HEK293 (cell line): ENCODE data around the gene MBLAC1.

Source experiments
- GLIS1 ChIP-seq: fragments of 450-650 bp; formaldehyde crosslinking; IDR thresholded peaks from 2 replicates; pipeline ENCODE4 v1.5.1; 2016; ENCODE audit warnings: missing biosample characterization, missing genetic modification characterization
- HOXA7 ChIP-seq: sonication (generic); formaldehyde crosslinking; IDR thresholded peaks from 2 replicates; pipeline ENCODE4 v1.8.1; 2022; ENCODE audit warnings: missing genetic modification reagents, borderline replicate concordance
- SP7 ChIP-seq: fragments of 450-650 bp; formaldehyde crosslinking; IDR thresholded peaks from 2 replicates; pipeline ENCODE4 v1.5.1; 2016; ENCODE audit warnings: missing biosample characterization, missing genetic modification characterization
- ZBTB10 ChIP-seq: fragments of 450-650 bp; formaldehyde crosslinking; IDR thresholded peaks from 2 replicates; pipeline ENCODE4 v1.5.1; 2016; ENCODE audit warnings: missing biosample characterization, missing genetic modification characterization
- ZBTB20 ChIP-seq: fragments of 450-650 bp; formaldehyde crosslinking; IDR thresholded peaks from 2 replicates; pipeline ENCODE4 v1.5.1; 2016; ENCODE audit warnings: missing biosample characterization, missing genetic modification characterization
- ZBTB26 ChIP-seq: fragments of 450-650 bp; formaldehyde crosslinking; optimal IDR thresholded peaks from 2 replicates; pipeline ENCODE3; 2016; ENCODE audit warnings: missing biosample characterization, mild to moderate bottlenecking, missing genetic modification characterization
- ZFP3 ChIP-seq: fragments of 450-650 bp; formaldehyde crosslinking; IDR thresholded peaks from 2 replicates; pipeline ENCODE4 v1.5.1; 2016; ENCODE audit warnings: low read depth, missing biosample characterization, missing genetic modification characterization
- ZFP37 ChIP-seq: fragments of 450-650 bp; formaldehyde crosslinking; IDR thresholded peaks from 2 replicates; pipeline ENCODE4 v1.5.1; 2016; ENCODE audit warnings: missing biosample characterization, missing genetic modification characterization
- ZNF112 ChIP-seq: fragments of 450-650 bp; formaldehyde crosslinking; IDR thresholded peaks from 2 replicates; pipeline ENCODE4 v1.5.0; 2017; ENCODE audit warnings: missing biosample characterization, missing genetic modification characterization
- ZNF133 ChIP-seq: fragments of 450-650 bp; formaldehyde crosslinking; IDR thresholded peaks from 2 replicates; pipeline ENCODE4 v1.5.1; 2016; ENCODE audit warnings: missing biosample characterization, missing genetic modification characterization
- ZNF157 ChIP-seq: fragments of 450-650 bp; formaldehyde crosslinking; IDR thresholded peaks from 2 replicates; pipeline ENCODE4 v1.5.1; 2016; ENCODE audit warnings: missing biosample characterization, missing genetic modification characterization
- ZNF169 ChIP-seq: fragments of 450-650 bp; formaldehyde crosslinking; IDR thresholded peaks from 2 replicates; pipeline ENCODE4 v1.5.1; 2016; ENCODE audit warnings: missing biosample characterization, missing genetic modification characterization
- ZNF174 ChIP-seq: fragments of 450-650 bp; formaldehyde crosslinking; IDR thresholded peaks from 2 replicates; pipeline ENCODE4 v1.5.0; 2017; ENCODE audit warnings: missing biosample characterization, mild to moderate bottlenecking, missing genetic modification characterization
- ZNF184 ChIP-seq: fragments of 450-650 bp; IDR thresholded peaks from 2 replicates; pipeline ENCODE4 v1.5.1; 2018; ENCODE audit warnings: missing biosample characterization, mild to moderate bottlenecking, missing genetic modification characterization
- ZNF280D ChIP-seq: fragments of 450-650 bp; formaldehyde crosslinking; IDR thresholded peaks from 2 replicates; pipeline ENCODE4 v1.5.1; 2016; ENCODE audit warnings: missing biosample characterization, missing genetic modification characterization
- ZNF426 ChIP-seq: fragments of 450-650 bp; formaldehyde crosslinking; IDR thresholded peaks from 2 replicates; pipeline ENCODE4 v1.5.1; 2017; ENCODE audit warnings: missing biosample characterization, missing genetic modification characterization, mild to moderate bottlenecking, inconsistent platforms, moderate library complexity
- ZNF549 ChIP-seq: fragments of 450-650 bp; IDR thresholded peaks from 2 replicates; pipeline ENCODE4 v1.5.1; 2018; ENCODE audit warnings: missing biosample characterization, missing genetic modification characterization, mild to moderate bottlenecking, inconsistent platforms, moderate library complexity
- ZNF555 ChIP-seq: fragments of 450-650 bp; formaldehyde crosslinking; conservative IDR thresholded peaks from 2 replicates; pipeline ENCODE4 v1.5.1; 2017; ENCODE audit warnings: missing biosample characterization, mild to moderate bottlenecking, missing genetic modification characterization, inconsistent platforms
- ZNF560 ChIP-seq: fragments of 450-650 bp; formaldehyde crosslinking; IDR thresholded peaks from 2 replicates; pipeline ENCODE4 v1.5.1; 2017; ENCODE audit warnings: missing biosample characterization, missing genetic modification characterization, borderline replicate concordance
- ZNF600 ChIP-seq: fragments of 450-650 bp; formaldehyde crosslinking; IDR thresholded peaks from 2 replicates; pipeline ENCODE4 v1.5.1; 2016; ENCODE audit warnings: missing biosample characterization, missing genetic modification characterization
- ZNF610 ChIP-seq: fragments of 450-650 bp; formaldehyde crosslinking; IDR thresholded peaks from 2 replicates; pipeline ENCODE4 v1.5.1; 2016; ENCODE audit warnings: missing biosample characterization, missing genetic modification characterization, borderline replicate concordance
- ZNF704 ChIP-seq: fragments of 450-650 bp; formaldehyde crosslinking; IDR thresholded peaks from 2 replicates; pipeline ENCODE4 v1.5.1; 2016; ENCODE audit warnings: missing biosample characterization, missing genetic modification characterization
- ZNF747 ChIP-seq: fragments of 450-650 bp; formaldehyde crosslinking; IDR thresholded peaks from 2 replicates; pipeline ENCODE4 v1.5.1; 2016; ENCODE audit warnings: missing biosample characterization, missing genetic modification characterization
- ZNF76 ChIP-seq: fragments of 450-650 bp; formaldehyde crosslinking; IDR thresholded peaks from 2 replicates; pipeline ENCODE4; 2016; ENCODE audit warnings: low read depth, missing biosample characterization, missing genetic modification characterization, borderline replicate concordance
- ZNF785 ChIP-seq: fragments of 450-650 bp; formaldehyde crosslinking; IDR thresholded peaks from 2 replicates; pipeline ENCODE4 v1.5.1; 2016; ENCODE audit warnings: missing biosample characterization, missing genetic modification characterization

Gene MBLAC1

GRCh38 chr7:100158229-100159098 is 31.7 kb downstream of the MBLAC1 start, which contains the start of gene TRAPPC14 (continued):
- TF ChIP-seq ZNF549 (tag by site-specific recombination) (no peak), ZNF785 (tag by site-specific recombination) (no peak), ZNF112 (tag by site-specific recombination) (no peak), ZNF184 (tag by site-specific recombination) (no peak), ZNF600 (no peak), ZNF280D (tag by site-specific recombination) (no peak), GLIS1 (tag by site-specific recombination) (peak; percentile 83), ZBTB20 (tag by site-specific recombination) (peak; percentile 100), ZNF169 (no peak), ZNF133 (tag by site-specific recombination) (no peak), ZNF174 (tag by site-specific recombination) (no peak), ZBTB10 (tag by site-specific recombination) (peak; percentile 77; the same call in 1 of the 2 replicates), HOXA7 (CRISPR knock-in tag) (no peak), ZNF610 (tag by site-specific recombination) (no peak), ZBTB26 (tag by site-specific recombination) (peak; percentile 76), ZNF747 (tag by site-specific recombination) (no peak), SP7 (tag by site-specific recombination) (peak; percentile 58; the same call in 1 of the 2 replicates), ZFP3 (tag by site-specific recombination) (no peak), ZNF555 (tag by site-specific recombination) (no peak), ZNF76 (tag by site-specific recombination) (0 out of 2 replicates have a peak, but pooled peaks have one; percentile 36), ZNF704 (no peak), ZNF560 (tag by site-specific recombination) (no peak), ZFP37 (no peak), ZNF157 (tag by site-specific recombination) (no peak), ZNF426 (no peak)
